NB4 (cell line): ENCODE results near the gene AP4E1.

Experiments used
- MYC ChIP-seq: IDR thresholded peaks from 2 replicates; pipeline ENCODE4 v1.6.1; 2011; ENCODE audit warnings: low read depth, low read length
- POLR2A ChIP-seq: IDR thresholded peaks from 2 replicates; pipeline ENCODE4 v1.6.1; 2011; ENCODE audit warnings: mild to moderate bottlenecking; ENCODE audit not compliant: insufficient read length; ENCODE audit errors: extremely low read depth

DNA sequence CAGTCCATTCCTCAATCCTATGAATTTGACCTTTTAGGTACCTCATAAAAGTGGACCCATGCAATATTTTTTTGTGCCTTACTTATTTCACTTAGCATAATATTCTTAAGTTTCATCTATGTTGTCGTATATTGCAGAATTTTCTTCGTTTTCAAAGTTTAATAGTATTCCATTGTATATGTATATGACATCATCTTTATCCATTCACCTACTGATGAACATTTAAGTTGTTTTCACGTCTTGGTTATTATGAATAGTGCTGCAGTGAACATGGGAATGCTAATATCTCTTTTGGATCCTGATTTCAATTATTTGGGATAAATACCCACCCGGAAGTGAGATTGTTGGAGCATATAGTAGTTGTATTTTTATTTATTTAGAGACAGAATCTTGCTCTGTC lies 65.1 kb downstream of the AP4E1 start:
- no peak for TF ChIP-seq POLR2A
- TF ChIP-seq MYC = no peak
